HEK293 (cell line): ENCODE measurements around the gene ATF6.

Experiments
- ATF2 ChIP-seq: fragments of 450-650 bp; formaldehyde crosslinking; IDR thresholded peaks from 2 replicates; pipeline ENCODE4 v1.5.1; 2016; ENCODE audit warnings: missing biosample characterization, missing genetic modification characterization, low read depth
- CTCF ChIP-seq: fragments of 450-650 bp; formaldehyde crosslinking; IDR thresholded peaks from 2 replicates; pipeline ENCODE4 v1.5.1; 2016; ENCODE audit warnings: missing biosample characterization, missing genetic modification characterization
- EGR2 ChIP-seq: fragments of 450-650 bp; formaldehyde crosslinking; IDR thresholded peaks from 2 replicates; pipeline ENCODE4 v1.5.1; 2016; ENCODE audit warnings: low read depth, missing biosample characterization, missing genetic modification characterization
- ZNF548 ChIP-seq: fragments of 450-650 bp; formaldehyde crosslinking; IDR thresholded peaks from 2 replicates; pipeline ENCODE4 v1.5.1; 2016; ENCODE audit warnings: missing biosample characterization, missing genetic modification characterization

GRCh38 chr1:161720956-161721737 lies 45.0 kb upstream of the ATF6 start, which contains the start of gene FCRLB:
- TF ChIP-seq CTCF (no peak), ATF2 (tag by site-specific recombination) (no peak), EGR2 (tag by site-specific recombination) (no peak), ZNF548 (tag by site-specific recombination) (no peak)
